A549 (cell line): ENCODE results near the gene XPO6.

ENCODE experiments used
- ESRRA ChIP-seq: fragments of 150-350 bp; IDR thresholded peaks from 2 replicates; pipeline ENCODE4 v1.6.1; 2014; ENCODE audit warnings: mild to moderate bottlenecking, low read length, borderline replicate concordance
- HMGXB4 ChIP-seq: fragments of 250-450 bp; sonication (Bioruptor Pico); IDR thresholded peaks from 2 replicates; pipeline ENCODE4 v1.5.0; 2021; ENCODE audit warnings: mild to moderate bottlenecking, moderate library complexity, borderline replicate concordance

- TF ChIP-seq ESRRA: no peak
- no peak for TF ChIP-seq HMGXB4 (CRISPR knock-in tag)
Observed at GRCh38 chr16:28064150-28064549, 147.6 kb downstream of the XPO6 start.
